ENCODE measurements around the gene CLDN24.
A peak's percentile ranks its signal among the peaks of the same experiment; 100 is the strongest.

The CLDN24 gene

GRCh38 chr4:183322326-183322725, at the start of gene CLDN24:
Gene CLDN24 (minus strand): TSS chr4:183322426. CDS start chr4:183322426, 0 bp downstream.
- no peak for DNase-seq

- DNase-seq: no peak
Measured at GRCh38 chr4:183370786-183371185, 48.6 kb upstream of the CLDN24 start.

- DNase-seq: no peak
Measured at GRCh38 chr4:183369073-183369472, 46.8 kb upstream of the CLDN24 start.

- DNase-seq: no peak
Measured at GRCh38 chr4:183366206-183366835, 44.1 kb upstream of the CLDN24 start.

GRCh38 chr4:183364025-183364424, 41.8 kb upstream of the CLDN24 start:
- DNase-seq: no peak

GRCh38 chr4:183362916-183363542, 40.8 kb upstream of the CLDN24 start:
- no peak for DNase-seq

GRCh38 chr4:183362036-183362435, 39.8 kb upstream of the CLDN24 start:
- no peak for DNase-seq

GRCh38 chr4:183360161-183360919, 38.1 kb upstream of the CLDN24 start:
- DNase-seq: no peak

GRCh38 chr4:183358215-183358755, 36.1 kb upstream of the CLDN24 start:
- no peak for DNase-seq

GRCh38 chr4:183356931-183357675, 34.9 kb upstream of the CLDN24 start:
- DNase-seq: no peak

- DNase-seq: no peak
Measured at GRCh38 chr4:183356173-183356830, 34.1 kb upstream of the CLDN24 start.

- no peak for DNase-seq
Measured at GRCh38 chr4:183355405-183355804, 33.2 kb upstream of the CLDN24 start.

GRCh38 chr4:183354219-183354618, 32.0 kb upstream of the CLDN24 start:
- DNase-seq: peak; percentile 43

GRCh38 chr4:183353557-183353956, 31.3 kb upstream of the CLDN24 start:
- no peak for DNase-seq

GRCh38 chr4:183352546-183352945, 30.3 kb upstream of the CLDN24 start:
- DNase-seq: no peak

- no peak for DNase-seq
Measured at GRCh38 chr4:183350317-183351071, 28.3 kb upstream of the CLDN24 start.

- no peak for DNase-seq
Measured at GRCh38 chr4:183349673-183350072, 27.4 kb upstream of the CLDN24 start.

- no peak for DNase-seq
Measured at GRCh38 chr4:183348706-183349659, 26.8 kb upstream of the CLDN24 start.

- no peak for DNase-seq
Measured at GRCh38 chr4:183348136-183348535, 25.9 kb upstream of the CLDN24 start.

GRCh38 chr4:183347566-183347965, 25.3 kb upstream of the CLDN24 start:
- no peak for DNase-seq

- DNase-seq: no peak
Measured at GRCh38 chr4:183347146-183347545, 24.9 kb upstream of the CLDN24 start.

All from NCI-H748 treated with DMSO at 0.1 percent for 48 hours (cell line).